Keratinocyte (primary cell): ENCODE results near the gene CACNA1I. TPM values are rescaled to one million over a fixed set of nuclear protein-coding genes. Genes with fewer than 3 reads are reported as not detected.
A peak's percentile ranks its signal among the peaks of the same experiment; 100 is the strongest.
"Not testable (repeated sequence)": the region's sequence is repeated elsewhere in the genome, so short reads cannot be mapped to it uniquely, and the experiment has no call there.

Experiments used
- DNase-seq: peaks from one replicate; pipeline ENCODE4 v3.0.0-alpha.2; 2011; ENCODE audit warnings: low read depth, missing footprints, low spot score
- FAIRE-seq: peaks from 2 replicates; lab custom pipeline; 2011; peaks lifted over from hg19 to GRCh38; lab: Jason Lieb, UNC
- H2AFZ ChIP-seq: 2 replicates; pipeline ENCODE4 v1.6.0; 2012; ENCODE audit warnings: low read length, control low read depth, inconsistent platforms; ENCODE audit not compliant: control insufficient read depth
- H3K27ac ChIP-seq: 2 replicates; pipeline ENCODE4 v1.5.1; 2011; ENCODE audit warnings: low read length; ENCODE audit not compliant: control insufficient read depth, insufficient read depth
- H3K27me3 ChIP-seq: 3 replicates; pipeline ENCODE4 v1.6.0; 2011; ENCODE audit warnings: low read length; ENCODE audit not compliant: control insufficient read depth, insufficient read depth; ENCODE audit errors: extremely low read depth
- H3K36me3 ChIP-seq, 2 experiments: 2 replicates in 1 of 2; 3 replicates in 1 of 2; pipeline ENCODE4 v1.5.1; 2011; ENCODE audit warnings: low read length in 2 of 2, mild to moderate bottlenecking in 1 of 2; ENCODE audit not compliant: control insufficient read depth in 2 of 2, insufficient read depth in 2 of 2; ENCODE audit errors: extremely low read depth in 1 of 2
- H3K4me1 ChIP-seq: 3 replicates; pipeline ENCODE4 v1.5.1; 2011; ENCODE audit warnings: low read length; ENCODE audit not compliant: control insufficient read depth, insufficient read depth; ENCODE audit errors: extremely low read depth
- H3K4me2 ChIP-seq: 3 replicates; pipeline ENCODE4 v1.6.0; 2011; ENCODE audit warnings: low read depth, low read length; ENCODE audit not compliant: control insufficient read depth, insufficient read depth; ENCODE audit errors: extremely low read depth
- H3K4me3 ChIP-seq, 3 experiments: fragments of 200-600 bp in 1 of 3; sonication (generic) in 1 of 3; 2 replicates in 2 of 3; 3 replicates in 1 of 3; pipeline ENCODE4 v1.5.1; 2011 to 2016; ENCODE audit warnings: low read length in 3 of 3, mild to moderate bottlenecking in 3 of 3, control low read depth in 2 of 3, inconsistent platforms in 1 of 3, low read depth in 1 of 3, mixed read lengths in 1 of 3, mixed run types in 1 of 3, moderate library complexity in 1 of 3; ENCODE audit not compliant: control insufficient read depth in 2 of 3, insufficient read depth in 2 of 3; ENCODE audit errors: extremely low read depth in 1 of 3
- H3K79me2 ChIP-seq: 2 replicates; pipeline ENCODE4 v1.6.0; 2012; ENCODE audit warnings: low read length; ENCODE audit not compliant: control insufficient read depth, insufficient read depth
- H3K9ac ChIP-seq: 3 replicates; pipeline ENCODE4 v1.6.0; 2011; ENCODE audit warnings: low read length; ENCODE audit not compliant: control insufficient read depth, insufficient read depth; ENCODE audit errors: extremely low read depth
- H3K9me1 ChIP-seq: 3 replicates; pipeline ENCODE4 v1.6.0; 2011; ENCODE audit warnings: low read length; ENCODE audit not compliant: control insufficient read depth, insufficient read depth; ENCODE audit errors: extremely low read depth
- H3K9me3 ChIP-seq: 2 replicates; pipeline ENCODE4 v1.5.1; 2012; ENCODE audit warnings: low read depth, low read length; ENCODE audit not compliant: control insufficient read depth
- H4K20me1 ChIP-seq: 3 replicates; pipeline ENCODE4 v1.6.0; 2011; ENCODE audit warnings: low read length; ENCODE audit not compliant: control insufficient read depth, insufficient read depth; ENCODE audit errors: extremely low read depth
- EZH2 ChIP-seq: IDR thresholded peaks from one replicate; pipeline ENCODE4 v1.6.1; 2012; ENCODE audit warnings: inconsistent platforms, mild to moderate bottlenecking, low read length, moderate library complexity
- dilution Hi-C: fragments of 300-500 bp; cut with MboI; formaldehyde crosslinking; loops from one replicate; pipeline ENCODE4 v1.7.0; 2020; ENCODE audit warnings: low sequenced_read_pairs; ENCODE audit not compliant: extremely low pct_ligation_motif_present
- polyA minus RNA-seq, 3 experiments: library from RNA; depleted of rRNA, polyadenylated mRNA; stranded (reverse); fragments of >200 nt; gene quantifications; 1 replicate in 1 of 3; 2 replicates in 1 of 3; 3 replicates in 1 of 3; pipeline ENCODE4 v1.2.3, GENCODE V29; 2011
- polyA plus RNA-seq, 5 experiments: library from polyadenylated mRNA; depleted of rRNA in 3 of 5; stranded (reverse) in 3 of 5; stranded (forward) in 1 of 5; unstranded in 1 of 5; fragments of >200 nt; gene quantifications; 1 replicate in 1 of 5; 2 replicates in 3 of 5; 3 replicates in 1 of 5; pipeline versions ENCODE4 v1.2.1 to v1.2.3, GENCODE V29; 2011 to 2012; ENCODE audit warnings: missing spikeins in 2 of 5, low read depth in 1 of 5, low replicate concordance in 1 of 5
- TF ChIP-seq, protein P1 (sequence below), 3 experiments: IDR thresholded peaks in 1 of 3; conservative IDR thresholded peaks in 1 of 3; optimal IDR thresholded peaks in 1 of 3; 2 replicates in 2 of 3; 3 replicates in 1 of 3; pipeline versions ENCODE3 to v1.5.1; 2011; ENCODE audit warnings: low read length in 3 of 3, mild to moderate bottlenecking in 3 of 3, moderate library complexity in 2 of 3, control low read depth in 1 of 3, inconsistent platforms in 1 of 3; ENCODE audit not compliant: insufficient read depth in 2 of 3; ENCODE audit errors: extremely low read depth in 1 of 3

The CACNA1I gene
- not detected in 3 replicates for polyA plus RNA-seq
- polyA plus RNA-seq (2011; ENCODE audit: low read depth) = not detected
- 0.01 TPM in 1 of 2 replicates, not detected in the other for polyA plus RNA-seq (2011; cell fraction: cytosol; rRNA removed)
- polyA plus RNA-seq (2011; cell fraction: nucleus; rRNA removed) = 0.01 TPM in 1 of 2 replicates, not detected in the other
- polyA plus RNA-seq (2012; ENCODE audit: low replicate concordance) = not detected in 2 replicates
- polyA minus RNA-seq = 0.07 TPM in 1 of 3 replicates, not detected in the others
- not detected for polyA minus RNA-seq (2011; cell fraction: cytosol; rRNA and poly(A)+ RNA removed)
- not detected in 2 replicates for polyA minus RNA-seq (2011; cell fraction: nucleus; rRNA and poly(A)+ RNA removed)

DNA sequence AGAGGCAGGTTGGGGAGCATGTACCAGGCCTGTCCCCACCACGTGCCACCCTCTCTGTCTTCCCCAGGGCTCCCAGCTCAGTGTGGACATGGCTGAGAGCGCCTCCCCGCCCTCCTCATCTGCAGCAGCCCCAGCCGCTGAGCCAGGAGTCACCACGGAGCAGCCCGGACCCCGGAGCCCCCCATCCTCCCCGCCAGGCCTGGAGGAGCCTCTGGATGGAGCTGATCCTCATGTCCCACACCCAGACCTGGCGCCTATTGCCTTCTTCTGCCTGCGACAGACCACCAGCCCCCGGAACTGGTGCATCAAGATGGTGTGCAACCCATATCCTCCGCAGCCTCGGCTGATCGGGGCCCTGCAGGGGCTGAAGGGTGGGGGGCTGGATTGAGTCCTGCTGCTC lies at the start of gene CACNA1I:
TSS of gene CACNA1I (plus strand) at position 89 of the 400 bp plus-strand sequence. CDS start at position 89, 0 bp downstream.
- DNase-seq = no peak
- Histone ChIP-seq H2AFZ (no peak within 1 kb of the TSS), H3K4me1 (peaks cover 27% of the 10 kb centered on the region), H3K79me2 (no peaks in the 10 kb centered on the region), H3K9me1 (no peaks in the 10 kb centered on the region), H3K9ac (no peak within 1 kb of the TSS), H3K9me3 (peaks cover 1% of the 10 kb centered on the region), H3K27ac (no peak within 1 kb of the TSS), H4K20me1 (no peaks in the 10 kb centered on the region), H3K36me3 (no peaks in the 10 kb centered on the region), H3K4me2 (no peak within 1 kb of the TSS), H3K4me3 (no peak within 1 kb of the TSS), H3K27me3 (peaks cover 7% of the 10 kb centered on the region)
- no peak for FAIRE-seq
- TF ChIP-seq, protein P1, sequence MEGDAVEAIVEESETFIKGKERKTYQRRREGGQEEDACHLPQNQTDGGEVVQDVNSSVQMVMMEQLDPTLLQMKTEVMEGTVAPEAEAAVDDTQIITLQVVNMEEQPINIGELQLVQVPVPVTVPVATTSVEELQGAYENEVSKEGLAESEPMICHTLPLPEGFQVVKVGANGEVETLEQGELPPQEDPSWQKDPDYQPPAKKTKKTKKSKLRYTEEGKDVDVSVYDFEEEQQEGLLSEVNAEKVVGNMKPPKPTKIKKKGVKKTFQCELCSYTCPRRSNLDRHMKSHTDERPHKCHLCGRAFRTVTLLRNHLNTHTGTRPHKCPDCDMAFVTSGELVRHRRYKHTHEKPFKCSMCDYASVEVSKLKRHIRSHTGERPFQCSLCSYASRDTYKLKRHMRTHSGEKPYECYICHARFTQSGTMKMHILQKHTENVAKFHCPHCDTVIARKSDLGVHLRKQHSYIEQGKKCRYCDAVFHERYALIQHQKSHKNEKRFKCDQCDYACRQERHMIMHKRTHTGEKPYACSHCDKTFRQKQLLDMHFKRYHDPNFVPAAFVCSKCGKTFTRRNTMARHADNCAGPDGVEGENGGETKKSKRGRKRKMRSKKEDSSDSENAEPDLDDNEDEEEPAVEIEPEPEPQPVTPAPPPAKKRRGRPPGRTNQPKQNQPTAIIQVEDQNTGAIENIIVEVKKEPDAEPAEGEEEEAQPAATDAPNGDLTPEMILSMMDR (optimal IDR thresholded peaks at IDR 0.05 in 1 of 3, IDR thresholded peaks at IDR 0.05 in 1 of 3, conservative IDR thresholded peaks at IDR 0.05 in 1 of 3; ENCODE audit: extremely low read depth in 1 of 3, insufficient read depth in 2 of 3, low read length in 3 of 3) = no peak
- no peak for TF ChIP-seq EZH2
- dilution Hi-C loops = no loop called here

DNA sequence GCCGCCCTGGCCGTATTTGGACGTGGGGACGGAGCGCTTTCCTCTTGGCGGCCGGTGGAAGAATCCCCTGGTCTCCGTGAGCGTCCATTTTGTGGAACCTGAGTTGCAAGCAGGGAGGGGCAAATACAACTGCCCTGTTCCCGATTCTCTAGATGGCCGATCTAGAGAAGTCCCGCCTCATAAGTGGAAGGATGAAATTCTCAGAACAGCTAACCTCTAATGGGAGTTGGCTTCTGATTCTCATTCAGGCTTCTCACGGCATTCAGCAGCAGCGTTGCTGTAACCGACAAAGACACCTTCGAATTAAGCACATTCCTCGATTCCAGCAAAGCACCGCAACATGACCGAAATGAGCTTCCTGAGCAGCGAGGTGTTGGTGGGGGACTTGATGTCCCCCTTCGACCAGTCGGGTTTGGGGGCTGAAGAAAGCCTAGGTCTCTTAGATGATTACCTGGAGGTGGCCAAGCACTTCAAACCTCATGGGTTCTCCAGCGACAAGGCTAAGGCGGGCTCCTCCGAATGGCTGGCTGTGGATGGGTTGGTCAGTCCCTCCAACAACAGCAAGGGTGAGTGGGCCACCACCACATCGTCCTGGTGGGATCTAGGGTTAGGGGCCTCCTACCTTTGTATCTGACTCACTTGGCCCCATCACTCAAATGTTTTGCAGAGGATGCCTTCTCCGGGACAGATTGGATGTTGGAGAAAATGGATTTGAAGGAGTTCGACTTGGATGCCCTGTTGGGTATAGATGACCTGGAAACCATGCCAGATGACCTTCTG lies 49.3 kb upstream of the CACNA1I start:
- peak overlapping the region; percentile 97 for H3K27ac ChIP-seq
- dilution Hi-C loops, H3K9me1 ChIP-seq, H3K9me3 ChIP-seq, FAIRE-seq, H2AFZ ChIP-seq, H3K27me3 ChIP-seq: not testable (repeated sequence)
- peak; percentile 36 for DNase-seq
- peak overlapping the region; percentile 79 to 93 (median 86) for H3K4me3 ChIP-seq
- H3K4me1 ChIP-seq = peaks cover 21% of the 10 kb centered on the region
- peaks cover 43% of the 10 kb centered on the region for H4K20me1 ChIP-seq
- peak overlapping the region; percentile 99 for H3K9ac ChIP-seq
- H3K4me2 ChIP-seq = peak overlapping the region; percentile 96
- H3K79me2 ChIP-seq = peaks cover 26% of the 10 kb centered on the region
- peaks cover 18 to 34% of the 10 kb centered on the region in 2 experiments for H3K36me3 ChIP-seq

DNA sequence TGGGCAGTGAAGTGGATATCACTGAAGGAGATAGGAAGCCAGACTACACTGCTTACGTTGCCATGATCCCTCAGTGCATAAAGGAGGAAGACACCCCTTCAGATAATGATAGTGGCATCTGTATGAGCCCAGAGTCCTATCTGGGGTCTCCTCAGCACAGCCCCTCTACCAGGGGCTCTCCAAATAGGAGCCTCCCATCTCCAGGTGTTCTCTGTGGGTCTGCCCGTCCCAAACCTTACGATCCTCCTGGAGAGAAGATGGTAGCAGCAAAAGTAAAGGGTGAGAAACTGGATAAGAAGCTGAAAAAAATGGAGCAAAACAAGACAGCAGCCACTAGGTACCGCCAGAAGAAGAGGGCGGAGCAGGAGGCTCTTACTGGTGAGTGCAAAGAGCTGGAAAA lies 48.5 kb upstream of the CACNA1I start:
- DNase-seq, H3K9me1 ChIP-seq, dilution Hi-C loops, FAIRE-seq, H2AFZ ChIP-seq, H3K27me3 ChIP-seq, H3K9me3 ChIP-seq: not testable (repeated sequence)
- peaks cover 21% of the 10 kb centered on the region for H3K4me1 ChIP-seq
- peaks cover 16 to 34% of the 10 kb centered on the region in 2 experiments for H3K36me3 ChIP-seq
- H3K4me2 ChIP-seq = peak overlapping the region; percentile 96
- peaks cover 26% of the 10 kb centered on the region for H3K79me2 ChIP-seq
- H3K4me3 ChIP-seq = peak overlapping the region; percentile 79 to 93 (median 86)
- peak overlapping the region; percentile 97 for H3K27ac ChIP-seq
- peaks cover 49% of the 10 kb centered on the region for H4K20me1 ChIP-seq
- peak overlapping the region; percentile 99 for H3K9ac ChIP-seq
